A172 (cell line): ENCODE measurements around the gene ST8SIA4. TPM values are rescaled to one million over a fixed set of nuclear protein-coding genes. Genes with fewer than 3 reads are reported as not detected.
A peak's percentile ranks its signal among the peaks of the same experiment; 100 is the strongest.

Experiments used
- DNase-seq: peaks from one replicate; pipeline ENCODE4 v3.0.0-alpha.2; 2015; ENCODE audit warnings: low spot score
- total RNA-seq: library from RNA; depleted of rRNA; stranded (reverse); fragments of >200 nt; shearing (Covaris generic); gene quantifications from 2 replicates; pipeline ENCODE4 v1.2.3, GENCODE V29; 2014

Gene ST8SIA4
- total RNA-seq, 1 experiment from 2014 or later, result 0.07 TPM

- DNase-seq, result no peak
These were observed 123.3 kb downstream of the ST8SIA4 start for GRCh38 chr5:100779669-100780375.

- peak; percentile 87 for DNase-seq
These were observed 125.3 kb downstream of the ST8SIA4 start for GRCh38 chr5:100777680-100778300.

- DNase-seq, result no peak
These were observed 127.6 kb downstream of the ST8SIA4 start for GRCh38 chr5:100775533-100775855.

- DNase-seq, result no peak
These were observed 130.5 kb downstream of the ST8SIA4 start for GRCh38 chr5:100772548-100772947.

- no peak for DNase-seq
These were observed 131.1 kb downstream of the ST8SIA4 start for GRCh38 chr5:100772006-100772405.

- DNase-seq, result no peak
These were observed 131.9 kb downstream of the ST8SIA4 start for GRCh38 chr5:100771181-100771580.

GRCh38 chr5:100768221-100768620 is 134.9 kb downstream of the ST8SIA4 start:
- no peak for DNase-seq

GRCh38 chr5:100762995-100763394 is 140.1 kb downstream of the ST8SIA4 start:
- DNase-seq, result no peak

- DNase-seq, result peak; percentile 51
These were observed 141.0 kb downstream of the ST8SIA4 start for GRCh38 chr5:100762108-100762507.

GRCh38 chr5:100761192-100761591 is 141.9 kb downstream of the ST8SIA4 start:
- no peak for DNase-seq

GRCh38 chr5:100760688-100761087 is 142.4 kb downstream of the ST8SIA4 start:
- DNase-seq, result no peak

GRCh38 chr5:100758780-100759179 is 144.3 kb downstream of the ST8SIA4 start:
- no peak for DNase-seq

GRCh38 chr5:100758306-100758705 is 144.8 kb downstream of the ST8SIA4 start:
- no peak for DNase-seq

- DNase-seq, result no peak
These were observed 145.5 kb downstream of the ST8SIA4 start for GRCh38 chr5:100757618-100758017.
